GM19328 (cell line): ENCODE measurements around the gene ZNF609.
"Not testable (repeated sequence)": the region's sequence is repeated elsewhere in the genome, so short reads cannot be mapped to it uniquely, and the experiment has no call there.

Source experiments
- ATAC-seq: cut with Tn5 transposase; IDR thresholded peaks from one replicate; pipeline ENCODE4 v1.9.1; 2021; ENCODE audit warnings: mild to moderate bottlenecking, moderate library complexity; ENCODE audit not compliant: unreplicated experiment

The ZNF609 gene

DNA sequence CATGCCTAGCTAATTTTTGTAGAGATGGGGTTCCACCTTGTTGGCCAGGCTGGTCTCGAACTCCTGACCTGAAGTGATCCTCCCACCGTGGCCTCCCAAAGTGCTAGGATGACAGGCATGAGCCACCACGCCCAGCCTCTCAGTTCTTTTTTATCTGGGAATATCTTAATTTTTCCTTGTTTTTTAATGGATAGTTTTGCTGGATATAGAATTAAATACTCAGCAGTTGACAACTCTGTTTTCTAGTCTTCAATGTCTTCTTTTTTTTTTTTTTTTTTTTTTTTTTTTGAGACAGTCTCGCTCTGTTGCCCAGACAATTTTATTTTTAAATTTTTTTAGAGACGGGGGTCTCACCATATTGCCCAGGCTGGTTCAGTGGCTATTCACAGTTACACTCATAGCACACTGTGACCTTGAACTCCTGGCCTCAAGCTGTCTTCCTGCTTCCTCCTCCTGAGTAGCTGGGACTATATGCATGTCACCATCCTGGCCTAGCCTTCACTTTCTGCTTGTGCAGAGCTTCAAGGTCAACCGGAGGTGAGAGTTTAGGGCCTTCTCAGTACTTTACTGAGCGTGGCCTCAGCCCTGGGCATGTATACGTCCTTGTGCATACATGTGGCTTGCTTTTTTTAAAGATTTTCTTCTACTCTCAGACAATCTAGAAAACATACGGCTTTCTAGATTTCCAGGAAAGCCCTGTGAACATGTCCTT is 120.5 kb downstream of the ZNF609 start:
- ATAC-seq = no peak

DNA sequence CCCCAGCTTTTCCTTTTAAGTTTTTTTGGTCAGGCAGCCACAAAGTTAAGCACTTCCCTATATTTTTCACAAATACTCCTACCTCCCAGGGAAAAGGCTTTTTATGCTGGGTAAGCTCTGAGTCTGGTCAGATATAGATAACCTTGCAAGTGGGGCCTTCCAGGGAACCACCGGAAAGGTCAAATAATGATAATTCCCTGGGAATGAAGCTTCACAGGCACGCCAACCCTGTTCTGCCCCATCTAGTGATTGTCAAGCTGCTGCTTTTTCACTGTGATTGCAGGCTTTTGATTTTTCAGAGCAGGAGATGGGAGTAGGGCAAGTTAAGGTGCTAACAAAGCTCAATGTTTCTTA is 121.0 kb downstream of the ZNF609 start:
- no peak for ATAC-seq

DNA sequence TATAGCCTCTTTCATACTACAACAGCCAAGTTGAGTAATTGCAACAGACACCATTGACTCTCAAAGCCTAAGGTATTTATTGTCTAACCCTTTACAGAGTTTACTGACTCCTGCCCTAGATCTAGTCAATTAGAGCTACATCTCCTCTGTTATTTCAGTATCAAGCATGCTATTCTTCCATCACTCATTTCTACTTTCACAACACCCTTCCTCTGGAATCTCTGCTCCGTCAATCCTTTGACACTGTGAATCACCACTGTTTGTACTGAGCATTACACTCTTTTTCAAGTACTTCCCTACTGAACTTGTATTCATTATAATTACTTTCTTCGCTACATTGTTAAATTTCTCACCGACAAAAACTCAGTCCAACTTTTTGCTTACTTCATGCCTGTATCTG is 121.8 kb downstream of the ZNF609 start:
- ATAC-seq = no peak

DNA sequence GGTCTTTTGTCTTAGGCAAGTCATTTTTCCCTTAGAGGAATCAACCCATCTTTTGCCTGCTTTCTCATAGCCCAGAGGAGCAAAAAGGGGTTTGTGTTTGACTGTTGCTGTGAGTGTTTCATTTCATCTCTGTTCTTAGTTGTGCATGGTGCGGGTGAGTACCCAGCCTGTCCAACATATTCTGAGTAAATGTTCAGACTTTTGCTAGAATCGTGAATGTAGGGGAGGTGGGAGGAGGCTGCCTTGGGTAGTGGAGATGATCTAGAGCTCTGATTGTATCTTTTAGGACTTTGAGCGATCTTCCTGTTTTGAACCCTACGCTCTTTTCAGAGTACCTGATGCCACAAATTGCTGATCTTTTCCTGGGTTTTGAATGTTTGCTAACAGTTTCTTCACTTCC is 123.1 kb downstream of the ZNF609 start:
- ATAC-seq = no peak

DNA sequence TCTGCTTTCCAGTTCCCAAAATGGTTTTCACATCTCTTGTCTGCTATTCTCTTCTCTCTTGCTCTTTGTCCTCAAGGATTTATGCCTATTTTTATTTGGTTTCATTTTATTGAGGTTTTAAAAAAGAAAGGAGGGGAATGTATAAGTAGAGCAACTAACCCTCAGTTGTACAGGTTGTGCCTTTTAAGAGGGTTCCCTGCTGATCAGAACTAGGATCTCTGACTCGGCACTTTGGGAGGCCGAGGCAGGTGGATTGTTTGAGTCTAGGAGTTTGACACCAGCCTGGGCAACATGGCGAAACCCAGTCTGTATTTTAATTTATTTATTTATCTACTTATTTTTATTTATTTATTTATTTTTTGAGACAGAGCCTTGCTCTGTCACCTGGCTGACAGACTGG is 123.6 kb downstream of the ZNF609 start:
- no peak for ATAC-seq

DNA sequence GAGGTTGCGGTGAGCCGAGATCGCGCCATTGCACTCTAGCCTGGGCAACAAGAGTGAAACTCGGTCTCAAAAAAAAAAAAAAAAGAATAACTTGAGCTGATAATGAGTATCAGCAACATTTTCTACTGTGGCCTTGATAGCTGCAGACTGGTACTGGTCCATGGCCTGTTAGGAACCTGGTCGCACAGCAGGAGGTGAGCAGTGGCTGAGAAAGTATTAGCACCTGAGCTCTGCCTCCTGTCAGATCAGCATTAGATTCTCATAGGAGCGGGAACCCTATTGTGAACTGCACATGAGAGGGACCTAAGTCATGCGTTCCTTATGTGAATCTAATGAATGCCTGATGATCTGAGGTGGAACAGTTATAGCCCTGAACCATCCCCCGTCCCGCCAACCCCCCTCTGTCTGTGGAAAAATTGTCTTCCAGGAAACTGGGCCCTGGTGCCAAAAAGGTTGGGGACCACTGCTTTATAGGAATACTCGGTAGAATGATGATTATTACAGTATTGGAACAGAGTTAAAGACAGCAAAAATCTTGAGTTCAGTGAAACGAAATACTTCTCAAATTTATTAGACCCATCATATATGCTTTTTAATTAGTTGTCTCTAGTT is 126.0 kb downstream of the ZNF609 start:
- no peak for ATAC-seq

DNA sequence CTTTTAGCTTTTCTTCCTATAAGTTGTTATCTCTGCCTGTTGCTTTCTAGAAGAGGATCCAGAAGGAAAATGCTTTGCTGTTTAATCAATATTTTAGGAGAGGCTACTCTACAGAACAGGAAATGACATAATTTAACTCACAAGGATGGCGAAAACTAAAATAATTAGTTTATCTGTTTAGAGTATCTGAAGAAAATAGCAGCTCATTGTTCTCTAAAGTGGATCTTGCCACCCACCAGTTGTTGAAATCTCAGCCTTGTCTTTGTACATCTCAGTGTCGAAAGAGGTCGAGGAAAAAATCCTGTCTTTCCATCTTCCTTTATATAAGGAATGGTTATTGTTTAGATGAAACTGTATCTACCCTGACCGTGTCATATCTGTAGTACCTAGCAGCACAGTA is 126.6 kb downstream of the ZNF609 start:
- no peak for ATAC-seq

DNA sequence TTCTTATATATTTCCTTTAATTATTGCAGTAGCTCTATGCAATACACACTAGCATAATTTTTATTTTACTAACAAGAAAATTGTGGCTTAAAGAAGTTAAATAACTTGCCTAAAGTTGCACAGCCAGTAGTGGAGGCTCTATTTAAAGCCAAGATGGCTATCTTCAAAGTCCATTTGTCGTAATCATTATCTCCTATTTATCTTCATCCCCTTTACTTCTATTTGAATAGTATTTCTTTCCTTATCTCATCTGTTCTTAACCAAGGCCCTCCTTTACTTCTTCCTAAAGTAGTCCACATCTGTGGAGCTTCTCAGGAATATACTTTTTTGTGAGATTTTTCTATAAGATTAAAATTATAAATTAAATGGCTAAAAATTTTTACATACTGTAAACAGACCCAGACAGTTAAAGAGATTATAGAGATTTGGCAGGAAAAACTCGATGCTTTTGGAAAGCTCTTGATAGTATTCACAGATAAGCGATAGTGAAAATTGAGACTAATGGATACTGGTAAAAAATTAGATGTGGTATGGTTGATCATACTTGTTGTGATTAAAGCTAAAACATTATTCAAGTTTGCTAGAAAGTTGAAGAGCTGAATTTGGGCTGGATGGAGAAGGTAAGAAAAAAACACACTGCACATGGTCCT is 129.2 kb downstream of the ZNF609 start:
- no peak for ATAC-seq

DNA sequence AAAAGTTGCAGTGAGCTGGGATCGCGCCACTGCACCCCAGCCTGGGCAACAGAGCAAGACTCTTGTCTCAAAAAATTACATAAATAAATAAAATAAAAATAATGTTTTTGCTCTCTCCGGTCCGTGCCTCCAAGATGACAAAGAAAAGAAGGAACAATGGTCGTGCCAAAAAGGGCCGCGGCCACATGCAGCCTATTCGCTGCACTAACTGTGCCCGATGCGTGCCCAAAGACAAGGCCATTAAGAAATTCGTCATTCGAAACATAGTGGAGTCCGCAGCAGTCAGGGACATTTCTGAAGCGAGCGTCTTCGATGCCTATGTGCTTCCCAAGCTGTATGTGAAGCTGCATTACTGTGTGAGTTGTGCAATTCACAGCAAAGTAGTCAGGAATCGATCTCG is 132.5 kb downstream of the ZNF609 start:
- ATAC-seq = not testable (repeated sequence)

DNA sequence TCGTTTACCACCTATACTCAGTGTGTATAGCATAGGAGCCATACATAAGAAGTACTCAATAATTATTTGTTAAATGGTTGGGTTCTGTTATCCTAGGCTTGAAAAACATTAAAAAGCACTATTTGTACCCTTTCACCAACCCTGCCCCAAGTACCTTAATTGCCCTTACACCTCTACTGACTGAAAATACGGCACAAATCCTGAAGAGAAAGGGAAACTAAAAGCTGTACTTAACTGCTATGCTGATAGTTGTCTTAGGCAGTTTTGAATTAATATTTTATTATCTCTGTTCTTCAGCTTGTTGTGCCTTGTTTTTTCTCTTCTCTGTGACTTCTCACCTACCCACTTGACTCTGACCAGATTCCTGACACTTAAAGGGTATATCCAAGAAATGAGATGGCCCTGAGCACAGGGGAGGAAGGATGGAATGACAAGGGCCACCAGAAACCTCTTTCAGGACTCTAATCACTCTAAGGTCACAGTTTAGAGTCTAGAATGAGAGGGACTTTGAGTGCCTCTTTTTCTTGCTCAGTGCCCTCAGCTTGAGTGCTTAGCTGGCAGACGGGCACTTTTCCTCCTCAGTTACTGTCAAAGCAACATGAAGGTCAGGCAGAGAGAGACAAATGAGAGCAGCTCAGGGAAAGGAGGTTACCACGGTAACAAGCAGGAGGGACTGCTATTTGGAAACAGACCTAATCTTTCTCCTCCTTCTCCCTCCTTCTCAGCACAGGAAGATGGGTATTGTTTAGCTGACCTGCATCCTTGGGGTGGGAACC is 136.5 kb downstream of the ZNF609 start:
- no peak for ATAC-seq

DNA sequence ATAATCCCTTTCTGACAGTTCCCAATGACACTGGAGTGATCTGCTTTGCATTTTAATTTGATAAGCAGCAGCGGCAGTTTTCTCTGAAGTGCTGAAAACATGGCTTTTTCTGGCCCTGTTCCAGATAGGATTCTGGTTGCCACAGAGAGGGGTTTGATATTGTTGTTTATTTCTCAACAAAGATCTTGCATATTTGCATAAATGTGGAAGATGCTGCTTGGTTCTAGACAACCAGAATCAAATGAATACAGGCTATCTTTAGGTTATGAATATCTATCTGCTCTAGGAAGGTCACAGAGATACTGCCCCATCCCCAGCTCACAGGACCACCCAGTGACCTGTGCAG is 137.1 kb downstream of the ZNF609 start:
- no peak for ATAC-seq

DNA sequence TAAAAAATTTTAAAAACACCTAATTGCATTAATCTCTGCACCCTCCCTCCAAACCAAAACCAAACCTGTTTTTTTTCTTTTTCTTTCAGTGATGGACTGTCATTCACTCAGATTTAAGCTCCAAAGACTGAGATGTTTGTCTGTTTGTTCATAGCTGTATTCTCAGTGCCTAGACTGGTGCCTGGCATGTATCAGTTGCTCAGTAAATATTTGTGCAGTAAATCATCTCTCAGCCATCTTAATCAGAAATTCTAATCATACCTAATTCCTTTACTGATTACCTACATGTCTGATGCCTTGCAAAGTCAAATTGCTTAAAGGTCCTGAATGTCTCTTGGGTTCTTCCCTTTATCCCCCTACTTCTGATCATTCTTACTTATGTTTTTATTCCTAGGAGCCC is 138.8 kb downstream of the ZNF609 start:
- ATAC-seq = no peak

DNA sequence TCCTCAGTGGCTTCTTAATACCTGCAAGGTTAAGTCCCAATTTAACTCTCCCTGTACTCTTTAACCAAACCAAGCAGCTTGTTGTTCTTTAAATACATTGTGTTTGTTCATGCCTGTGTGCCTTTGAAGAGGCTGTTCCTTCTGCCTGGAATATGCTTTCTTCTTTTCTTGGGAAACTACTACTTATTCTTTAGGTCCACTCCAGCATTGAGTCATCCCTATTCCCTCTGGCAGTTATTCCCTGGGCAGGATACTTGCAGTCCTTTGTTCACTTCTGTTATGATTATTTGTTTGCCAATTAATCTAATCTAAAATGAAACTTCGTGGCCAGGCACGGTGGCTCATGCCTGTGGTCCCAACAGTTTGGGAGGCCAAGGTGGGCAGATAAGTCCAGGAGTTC is 139.3 kb downstream of the ZNF609 start:
- no peak for ATAC-seq

DNA sequence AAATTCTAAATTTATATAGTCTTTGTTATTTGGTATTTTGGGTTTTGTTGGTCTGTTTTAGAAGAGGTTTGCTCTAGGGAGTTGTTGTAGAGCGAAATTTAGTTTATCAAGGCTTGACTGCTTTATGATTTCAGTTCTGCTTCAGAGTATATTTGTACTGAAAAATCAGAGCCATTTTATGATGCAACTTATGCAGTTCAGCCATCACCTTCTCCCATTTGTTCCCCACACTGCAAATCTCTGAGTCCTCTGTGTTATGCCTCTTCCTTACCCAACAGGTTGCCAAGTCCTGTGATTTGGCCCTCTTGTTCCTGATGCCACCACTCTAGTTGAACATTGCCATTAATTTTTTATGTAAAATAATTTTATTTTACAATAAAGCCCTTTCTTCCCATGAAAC is 140.4 kb downstream of the ZNF609 start:
- no peak for ATAC-seq

DNA sequence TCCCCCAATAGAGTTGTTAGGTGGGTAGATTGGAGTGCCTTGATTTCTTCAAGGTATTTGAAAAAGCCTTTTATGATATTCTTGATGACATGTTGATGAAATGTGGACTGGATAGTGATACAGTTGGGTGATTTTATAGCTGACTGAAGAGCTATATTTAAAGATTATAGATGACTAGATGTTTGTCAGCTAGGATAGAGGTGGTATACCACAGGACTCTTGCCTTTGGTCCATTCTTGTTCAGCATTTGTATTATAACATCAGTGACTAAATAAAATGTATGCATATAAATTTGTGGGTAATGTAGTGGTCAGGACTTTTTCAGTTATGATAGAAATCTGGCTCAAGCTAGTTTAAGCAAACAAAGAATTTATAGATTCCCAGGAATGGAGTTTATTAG is 143.9 kb downstream of the ZNF609 start:
- no peak for ATAC-seq

DNA sequence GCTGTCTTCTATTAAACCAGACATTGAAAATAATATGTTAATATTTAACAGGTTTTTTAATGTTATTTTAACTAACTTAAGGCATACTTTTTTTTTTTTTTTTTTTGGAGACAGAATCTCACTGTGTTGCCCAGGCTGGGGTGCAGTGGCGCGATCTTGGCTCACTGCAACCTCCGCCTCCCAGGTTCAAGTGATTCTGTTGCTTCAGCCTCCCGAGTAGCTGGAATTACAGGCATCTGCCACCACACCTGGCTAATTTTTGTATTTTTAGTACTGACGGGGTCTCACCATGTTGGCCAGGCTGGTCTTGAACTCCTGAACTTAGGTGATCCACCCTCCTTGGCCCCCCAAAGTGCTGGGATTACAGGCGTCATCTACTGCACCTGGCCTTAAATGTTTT is 147.0 kb downstream of the ZNF609 start:
- not testable (repeated sequence) for ATAC-seq

DNA sequence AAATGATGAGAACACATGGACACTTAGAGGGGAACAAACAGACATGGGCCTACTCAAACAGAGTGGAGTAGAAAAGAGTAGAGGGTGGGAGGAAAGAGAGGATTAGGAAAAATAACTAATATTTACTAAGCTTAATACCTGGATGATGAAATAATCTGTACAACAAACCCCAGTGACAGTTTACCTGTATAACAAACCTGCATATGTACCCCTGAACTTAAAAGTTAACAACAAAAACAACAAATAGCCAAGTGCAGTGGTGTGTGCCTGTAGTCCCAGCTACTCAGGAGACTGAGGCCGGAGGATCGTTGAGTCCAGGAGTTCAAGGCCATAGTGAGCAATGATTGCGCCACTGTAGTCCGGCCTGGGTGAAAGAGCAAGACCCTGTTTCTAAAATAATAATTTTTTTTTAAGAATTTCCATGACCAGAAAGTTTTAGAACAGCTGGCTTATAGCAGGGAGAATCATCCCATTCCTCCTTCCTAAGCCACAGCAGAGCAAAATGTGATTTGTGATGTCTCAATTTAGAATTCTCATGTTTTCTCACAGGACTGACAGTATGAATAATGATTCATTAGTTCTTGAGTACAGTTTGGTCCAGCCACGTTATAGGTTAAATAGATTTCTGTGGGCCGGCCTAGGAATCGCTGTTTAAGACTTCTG is 150.0 kb downstream of the ZNF609 start:
- ATAC-seq = no peak

DNA sequence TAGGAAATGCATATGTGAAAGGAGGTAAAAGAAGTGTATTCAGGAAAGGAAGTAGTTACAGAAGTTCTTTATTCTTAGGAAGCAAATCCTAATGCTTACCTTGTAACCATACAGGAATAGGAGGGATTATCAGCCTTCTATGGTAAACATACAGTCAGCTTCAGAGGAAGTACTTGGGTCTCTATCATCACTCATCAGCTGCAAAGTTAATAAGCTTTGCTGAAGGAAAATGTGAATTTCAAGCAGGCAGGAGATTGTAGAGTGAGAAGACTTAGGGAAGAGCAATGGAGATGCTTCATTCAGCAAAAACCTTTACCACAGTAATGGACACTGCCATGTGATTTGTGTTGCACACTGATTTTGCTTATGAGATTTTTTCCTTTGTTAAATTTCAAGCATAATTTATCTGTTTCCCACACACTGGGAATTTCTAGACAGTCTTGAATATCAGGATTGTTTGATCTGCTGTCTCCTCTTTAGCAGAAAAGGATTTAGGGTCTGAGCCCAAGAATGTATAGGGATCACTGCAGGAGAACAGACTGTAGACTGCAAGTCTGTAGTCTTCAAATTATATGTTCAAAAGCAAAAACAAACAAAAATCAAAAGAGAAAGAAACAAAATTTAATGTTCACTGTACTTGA is 150.8 kb downstream of the ZNF609 start:
- no peak for ATAC-seq

DNA sequence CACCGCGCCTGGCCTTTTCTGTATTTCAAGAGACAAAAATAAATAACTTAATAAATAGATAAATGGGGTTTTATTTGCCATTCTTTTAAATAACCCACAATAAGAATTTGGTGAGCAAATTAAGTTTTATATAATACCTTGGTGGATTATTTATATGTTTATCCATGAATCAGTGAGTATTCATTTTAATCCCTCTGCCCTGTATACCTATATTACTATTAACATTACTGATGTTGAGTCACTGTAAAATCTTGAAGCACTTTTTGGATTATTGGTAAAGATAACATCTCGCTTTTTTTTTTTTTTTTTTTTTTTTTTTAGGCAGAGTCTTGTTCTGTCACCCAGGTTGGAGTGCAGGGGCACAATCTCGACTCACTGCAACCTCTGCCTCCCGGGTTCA is 154.1 kb downstream of the ZNF609 start:
- ATAC-seq = no peak

DNA sequence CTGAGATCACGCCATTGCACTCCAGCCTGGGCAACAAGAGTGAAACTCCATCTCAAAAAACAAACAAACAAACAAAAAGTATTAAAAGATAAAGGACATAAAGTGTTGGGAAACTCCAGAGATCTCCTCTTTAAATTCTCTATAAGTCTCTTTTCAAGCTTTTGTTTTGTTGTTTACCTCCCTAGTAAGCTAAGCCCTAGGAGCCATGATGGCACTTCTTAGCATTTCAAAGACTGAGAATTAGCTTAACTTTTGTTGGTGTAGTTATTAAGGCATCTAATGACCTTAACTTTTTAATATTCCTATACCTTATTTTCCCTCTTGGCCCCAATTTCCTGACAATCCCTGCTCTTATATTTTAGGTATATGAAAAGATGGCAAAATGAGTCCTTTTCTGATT is 157.3 kb downstream of the ZNF609 start:
- no peak for ATAC-seq

DNA sequence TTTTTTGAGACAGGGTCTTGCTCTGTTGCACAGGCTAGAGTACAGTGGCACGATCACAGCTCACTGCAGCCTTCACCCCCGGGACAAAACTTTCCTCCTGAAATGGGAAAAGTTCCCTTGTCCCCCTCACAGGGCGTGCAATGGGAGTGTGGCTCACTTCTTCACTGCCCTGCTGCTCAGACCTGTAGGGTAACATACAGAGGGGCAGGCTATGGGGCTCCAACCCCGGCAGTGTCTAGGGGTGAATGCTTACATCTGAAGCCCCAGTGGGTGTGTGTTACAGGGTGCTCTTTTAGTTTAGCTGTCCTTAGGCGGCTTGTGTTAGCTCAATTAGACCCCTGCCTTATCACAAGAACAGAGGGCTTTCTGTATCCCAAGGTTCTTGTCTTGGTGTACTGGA is 157.8 kb downstream of the ZNF609 start:
- no peak for ATAC-seq
